ENCODE data around the gene TMED4. TPM values are rescaled to one million over a fixed set of nuclear protein-coding genes. Genes with fewer than 3 reads are reported as not detected.

TMED4 gene
- total and polyA plus RNA-seq, 2 donors (not counting 1 experiment from before 2014, with no cell fraction given) = 84.1 to 102 TPM

DNA sequence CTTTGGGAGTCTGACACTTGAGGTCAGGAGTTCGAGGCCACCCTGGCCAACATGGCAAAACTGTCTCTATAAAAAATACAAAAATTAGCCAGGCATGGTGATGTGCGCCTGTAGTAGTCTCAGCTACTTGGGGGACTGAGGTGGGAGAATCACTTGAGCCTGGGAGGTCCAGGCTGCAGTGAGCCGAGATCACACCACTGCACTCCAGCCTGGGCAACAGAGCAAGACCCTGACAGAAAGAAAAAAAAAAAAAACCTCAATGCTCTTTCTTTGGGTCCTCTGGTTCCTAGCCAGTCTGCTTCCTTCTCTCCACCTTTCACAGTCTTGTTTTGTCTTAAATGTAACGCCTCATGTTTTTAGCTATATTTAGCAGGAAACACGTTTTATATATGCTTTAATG lies 33.8 kb upstream of the TMED4 start:
- no peak for ATAC-seq (ENCODE audit: low read depth)
- H4K20me1 ChIP-seq (ENCODE audit: control insufficient read depth, insufficient read depth, low read length, poor library complexity, severe bottlenecking) = peaks cover 47% of the 10 kb centered on the region
- no peaks in the 10 kb centered on the region for H3K9me3 ChIP-seq (ENCODE audit: control extremely low read depth in 1 of 3, control insufficient read depth in 2 of 3, insufficient read depth in 1 of 3, low read length in 2 of 3)
- no peak overlapping the region for H3K4me3 ChIP-seq (ENCODE audit: control extremely low read depth in 1 of 5, extremely low read depth in 1 of 5, insufficient read depth in 1 of 5, low read depth in 2 of 5, low read length in 4 of 5)
- peaks cover 95% of the 10 kb centered on the region for H3K79me2 ChIP-seq (ENCODE audit: control insufficient read depth, insufficient read depth, low read length)
- Mint-ChIP-seq H3K27ac (no peak overlapping the region), H3K4me1 (peaks cover 52% of the 10 kb centered on the region), H3K27me3 (no peaks in the 10 kb centered on the region), H3K9me3 (ENCODE audit: insufficient read depth) (no peaks in the 10 kb centered on the region), H3K4me3 (peak overlapping the region; percentile 76)
- H3K9ac ChIP-seq (ENCODE audit: low read length) = peak overlapping the region; percentile 43
- peaks cover 26 to 31% of the 10 kb centered on the region in 2 donors for H3K4me1 ChIP-seq (ENCODE audit: control insufficient read depth in 2 of 2, insufficient read depth in 2 of 2, low read length in 2 of 2)
- no peak overlapping the region for H2AFZ ChIP-seq (ENCODE audit: insufficient read depth, low read depth, low read length, poor library complexity, severe bottlenecking)
- WGBS (ENCODE audit: insufficient coverage) = no CpG with 5 or more reads among the region's 5 CpGs
- H3K27ac ChIP-seq (ENCODE audit: low read length in 2 of 2) = peak overlapping the region in 1 of 2 donors; percentile 74
- CTCF ChIA-PET = no interaction called here
- no peaks in the 10 kb centered on the region for H3K27me3 ChIP-seq (replicated peaks in 1 of 4; ENCODE audit: control extremely low read depth in 1 of 4, control insufficient read depth in 3 of 4, insufficient read depth in 4 of 4, low read length in 3 of 4)
- intact Hi-C loops (cut with micrococcal nuclease) = no loop called here
- DNase-seq = no peak
- peak overlapping the region; percentile 51 for H3K4me2 ChIP-seq (replicated peaks; ENCODE audit: low read depth, low read length, poor library complexity, severe bottlenecking)
- no peaks in the 10 kb centered on the region for H3K36me3 ChIP-seq (replicated peaks in 1 of 2; ENCODE audit: control extremely low read depth in 1 of 2, control insufficient read depth in 1 of 2, extremely low read depth in 1 of 2, insufficient read depth in 2 of 2, low read length in 1 of 2)
- TF ChIP-seq EZH2 (IDR thresholded peaks at IDR 0.05; ENCODE audit: borderline replicate concordance, insufficient read depth, low read depth, low read length, poor library complexity, severe bottlenecking) = no peak
- TF ChIP-seq, protein P1, sequence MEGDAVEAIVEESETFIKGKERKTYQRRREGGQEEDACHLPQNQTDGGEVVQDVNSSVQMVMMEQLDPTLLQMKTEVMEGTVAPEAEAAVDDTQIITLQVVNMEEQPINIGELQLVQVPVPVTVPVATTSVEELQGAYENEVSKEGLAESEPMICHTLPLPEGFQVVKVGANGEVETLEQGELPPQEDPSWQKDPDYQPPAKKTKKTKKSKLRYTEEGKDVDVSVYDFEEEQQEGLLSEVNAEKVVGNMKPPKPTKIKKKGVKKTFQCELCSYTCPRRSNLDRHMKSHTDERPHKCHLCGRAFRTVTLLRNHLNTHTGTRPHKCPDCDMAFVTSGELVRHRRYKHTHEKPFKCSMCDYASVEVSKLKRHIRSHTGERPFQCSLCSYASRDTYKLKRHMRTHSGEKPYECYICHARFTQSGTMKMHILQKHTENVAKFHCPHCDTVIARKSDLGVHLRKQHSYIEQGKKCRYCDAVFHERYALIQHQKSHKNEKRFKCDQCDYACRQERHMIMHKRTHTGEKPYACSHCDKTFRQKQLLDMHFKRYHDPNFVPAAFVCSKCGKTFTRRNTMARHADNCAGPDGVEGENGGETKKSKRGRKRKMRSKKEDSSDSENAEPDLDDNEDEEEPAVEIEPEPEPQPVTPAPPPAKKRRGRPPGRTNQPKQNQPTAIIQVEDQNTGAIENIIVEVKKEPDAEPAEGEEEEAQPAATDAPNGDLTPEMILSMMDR (IDR thresholded peaks at IDR 0.05) = no peak
- POLR2A ChIA-PET = no interaction called here

DNA sequence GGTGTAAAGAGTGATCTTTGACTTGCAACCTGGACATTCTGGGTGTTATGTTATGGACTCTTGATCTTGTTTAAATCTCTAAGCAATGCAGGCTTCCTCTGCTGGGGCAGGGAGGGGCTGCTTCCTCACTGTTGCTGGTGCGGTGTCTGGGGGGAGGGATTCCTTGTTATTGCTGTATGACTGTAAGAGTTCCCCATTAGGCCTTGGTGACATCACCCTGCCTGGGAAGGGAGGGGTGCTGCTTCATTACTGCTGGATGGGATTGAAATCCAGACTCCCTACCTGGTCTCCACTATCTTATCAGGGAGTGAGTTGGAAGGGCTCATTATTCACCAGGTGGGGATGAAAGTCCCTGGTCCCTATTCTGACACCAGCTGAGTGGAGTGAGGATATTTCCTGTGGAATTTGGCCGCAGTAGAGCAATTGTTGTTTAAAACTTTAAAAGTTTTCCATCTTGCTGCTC lies 33.1 kb upstream of the TMED4 start:
- H2AFZ ChIP-seq (ENCODE audit: insufficient read depth, low read depth, low read length, poor library complexity, severe bottlenecking) = no peak overlapping the region
- peak overlapping the region; percentile 51 for H3K4me2 ChIP-seq (replicated peaks; ENCODE audit: low read depth, low read length, poor library complexity, severe bottlenecking)
- peak overlapping the region; percentile 45 to 74 for H3K27ac ChIP-seq (ENCODE audit: low read length in 2 of 2)
- 56% methylated on average over 2 of the region's 2 CpGs for WGBS (ENCODE audit: insufficient coverage)
- TF ChIP-seq, protein P1 (IDR thresholded peaks at IDR 0.05) = no peak
- no peak for TF ChIP-seq EZH2 (IDR thresholded peaks at IDR 0.05; ENCODE audit: borderline replicate concordance, insufficient read depth, low read depth, low read length, poor library complexity, severe bottlenecking)
- H3K9me3 ChIP-seq (ENCODE audit: control extremely low read depth in 1 of 3, control insufficient read depth in 2 of 3, insufficient read depth in 1 of 3, low read length in 2 of 3) = no peaks in the 10 kb centered on the region
- Mint-ChIP-seq H3K4me1 (peaks cover 52% of the 10 kb centered on the region), H3K4me3 (peak overlapping the region; percentile 76), H3K9me3 (ENCODE audit: insufficient read depth) (no peaks in the 10 kb centered on the region), H3K27ac (peak overlapping the region; percentile 83), H3K27me3 (no peaks in the 10 kb centered on the region)
- no peaks in the 10 kb centered on the region for H3K36me3 ChIP-seq (replicated peaks in 1 of 2; ENCODE audit: control extremely low read depth in 1 of 2, control insufficient read depth in 1 of 2, extremely low read depth in 1 of 2, insufficient read depth in 2 of 2, low read length in 1 of 2)
- POLR2A ChIA-PET = no interaction called here
- peak; percentile 66 for ATAC-seq (ENCODE audit: low read depth)
- peaks cover 40% of the 10 kb centered on the region for H4K20me1 ChIP-seq (ENCODE audit: control insufficient read depth, insufficient read depth, low read length, poor library complexity, severe bottlenecking)
- peak; percentile 58 for DNase-seq
- intact Hi-C loops (cut with micrococcal nuclease) = no loop called here
- H3K4me3 ChIP-seq (ENCODE audit: control extremely low read depth in 1 of 5, extremely low read depth in 1 of 5, insufficient read depth in 1 of 5, low read depth in 2 of 5, low read length in 4 of 5) = no peak overlapping the region
- CTCF ChIA-PET = no interaction called here
- H3K9ac ChIP-seq (ENCODE audit: low read length) = peak overlapping the region; percentile 43
- H3K4me1 ChIP-seq (ENCODE audit: control insufficient read depth in 2 of 2, insufficient read depth in 2 of 2, low read length in 2 of 2) = peaks cover 26 to 31% of the 10 kb centered on the region in 2 donors
- H3K79me2 ChIP-seq (ENCODE audit: control insufficient read depth, insufficient read depth, low read length) = peaks cover 95% of the 10 kb centered on the region
- no peaks in the 10 kb centered on the region for H3K27me3 ChIP-seq (replicated peaks in 1 of 4; ENCODE audit: control extremely low read depth in 1 of 4, control insufficient read depth in 3 of 4, insufficient read depth in 4 of 4, low read length in 3 of 4)

All from B cell (primary cell).